HFF-Myc (cell line): Measurements from ENCODE around the gene BTBD18.

Experiments
- DNase-seq: peaks from one replicate; pipeline ENCODE4 v3.0.0-alpha.2; 2011; ENCODE audit warnings: low read depth; ENCODE audit errors: extremely low read depth
- H3K4me3 ChIP-seq: replicated peaks from 2 replicates; pipeline ENCODE4 v1.5.1; 2011; ENCODE audit warnings: low read depth, mild to moderate bottlenecking, control low read depth, low read length
- TF ChIP-seq, protein P1 (sequence below): IDR thresholded peaks from 2 replicates; pipeline ENCODE4 v1.5.1; 2012; ENCODE audit warnings: mild to moderate bottlenecking, low read depth, low read length, control low read depth; ENCODE audit errors: missing control alignments

The BTBD18 gene

DNA sequence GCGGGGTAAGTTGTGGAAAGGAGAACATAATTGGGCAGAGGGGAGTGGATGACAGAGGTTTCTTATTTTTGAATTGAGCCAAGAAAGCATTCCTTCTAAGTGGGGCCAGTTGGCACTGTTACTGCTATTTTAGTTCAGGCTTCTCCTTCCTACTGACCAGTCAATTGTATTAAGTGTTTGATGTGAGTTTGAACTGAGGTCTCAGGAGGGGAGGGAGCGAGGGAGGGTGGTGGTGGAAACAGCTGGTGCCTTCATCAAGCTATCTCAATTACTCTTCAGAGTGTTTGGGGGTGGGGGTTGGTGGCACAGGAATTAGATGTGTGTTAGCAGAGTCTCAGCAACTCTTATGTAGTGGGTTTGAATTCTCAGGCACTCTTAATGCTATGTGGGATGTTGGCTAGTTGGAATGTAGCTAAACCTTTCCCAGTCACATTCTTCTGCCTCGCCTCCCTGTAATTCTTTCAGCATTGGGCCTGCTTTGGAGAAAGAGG lies 24.5 kb upstream of the BTBD18 start:
- TF ChIP-seq, protein P1, sequence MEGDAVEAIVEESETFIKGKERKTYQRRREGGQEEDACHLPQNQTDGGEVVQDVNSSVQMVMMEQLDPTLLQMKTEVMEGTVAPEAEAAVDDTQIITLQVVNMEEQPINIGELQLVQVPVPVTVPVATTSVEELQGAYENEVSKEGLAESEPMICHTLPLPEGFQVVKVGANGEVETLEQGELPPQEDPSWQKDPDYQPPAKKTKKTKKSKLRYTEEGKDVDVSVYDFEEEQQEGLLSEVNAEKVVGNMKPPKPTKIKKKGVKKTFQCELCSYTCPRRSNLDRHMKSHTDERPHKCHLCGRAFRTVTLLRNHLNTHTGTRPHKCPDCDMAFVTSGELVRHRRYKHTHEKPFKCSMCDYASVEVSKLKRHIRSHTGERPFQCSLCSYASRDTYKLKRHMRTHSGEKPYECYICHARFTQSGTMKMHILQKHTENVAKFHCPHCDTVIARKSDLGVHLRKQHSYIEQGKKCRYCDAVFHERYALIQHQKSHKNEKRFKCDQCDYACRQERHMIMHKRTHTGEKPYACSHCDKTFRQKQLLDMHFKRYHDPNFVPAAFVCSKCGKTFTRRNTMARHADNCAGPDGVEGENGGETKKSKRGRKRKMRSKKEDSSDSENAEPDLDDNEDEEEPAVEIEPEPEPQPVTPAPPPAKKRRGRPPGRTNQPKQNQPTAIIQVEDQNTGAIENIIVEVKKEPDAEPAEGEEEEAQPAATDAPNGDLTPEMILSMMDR: no peak

DNA sequence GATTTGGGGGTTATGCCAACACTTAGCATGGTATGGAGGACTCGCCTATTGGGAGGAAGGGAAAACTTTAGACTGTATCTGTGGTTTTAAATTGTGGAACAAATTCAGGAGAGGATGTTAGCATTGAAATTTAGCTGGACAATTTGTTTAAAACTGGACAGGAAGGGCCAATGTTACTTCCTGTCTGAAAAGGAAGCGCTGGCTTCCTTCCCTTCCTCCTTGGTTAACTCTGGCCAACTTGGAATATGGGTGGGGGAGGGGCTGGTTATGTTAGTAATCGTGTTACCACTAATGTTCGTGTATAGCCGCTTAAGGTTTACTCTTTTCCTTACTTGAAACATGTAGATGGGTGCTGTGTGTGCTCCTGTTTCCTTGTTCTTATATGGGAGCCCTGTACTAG lies 23.9 kb upstream of the BTBD18 start:
- no peak overlapping the region for H3K4me3 ChIP-seq
- TF ChIP-seq, protein P1: no peak
- no peak for DNase-seq

More for the DNA sequence above, 24.5 kb upstream of the BTBD18 start:
- DNase-seq: no peak
- no peak overlapping the region for H3K4me3 ChIP-seq

- TF ChIP-seq, protein P1: no peak
- no peak for DNase-seq
- H3K4me3 ChIP-seq: no peak overlapping the region
Observed at GRCh38 chr11:57773026-57773598, 21.5 kb upstream of the BTBD18 start.

DNA sequence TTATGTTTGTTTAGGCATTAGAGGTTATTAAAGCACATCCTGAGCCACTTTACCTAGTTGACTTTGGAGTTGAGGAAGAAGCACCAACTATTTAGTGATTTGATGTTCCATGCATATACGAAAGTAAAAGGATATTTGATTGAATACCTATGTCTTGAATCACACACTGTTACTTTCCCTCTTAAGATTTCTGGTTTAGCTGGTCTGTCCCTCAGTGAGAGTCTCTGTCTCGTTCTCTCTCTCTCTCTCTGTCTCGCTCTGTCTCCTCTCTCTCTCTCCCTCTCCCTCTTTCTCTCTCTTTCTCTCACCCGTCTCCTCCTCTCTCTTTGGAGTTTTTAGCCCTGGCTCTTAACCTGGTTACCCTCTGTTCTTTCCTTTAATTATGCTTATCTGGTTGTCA lies 20.9 kb upstream of the BTBD18 start:
- TF ChIP-seq, protein P1: no peak
- H3K4me3 ChIP-seq: no peak overlapping the region
- DNase-seq: no peak

- no peak overlapping the region for H3K4me3 ChIP-seq
- no peak for DNase-seq
- TF ChIP-seq, protein P1: no peak
Observed at GRCh38 chr11:57771365-57771764, 19.7 kb upstream of the BTBD18 start.

- no peak for DNase-seq
- no peak overlapping the region for H3K4me3 ChIP-seq
- TF ChIP-seq, protein P1: no peak
Observed at GRCh38 chr11:57770793-57771192, 19.2 kb upstream of the BTBD18 start.

- peak overlapping the region; percentile 70 for H3K4me3 ChIP-seq
- TF ChIP-seq, protein P1: no peak
Observed at GRCh38 chr11:57764972-57765371, 13.4 kb upstream of the BTBD18 start.

More at GRCh38 chr11:57764972-57765371, 13.4 kb upstream of the BTBD18 start:
- DNase-seq: no peak
